Neural progenitor cell (in vitro differentiated cells): ENCODE data around the gene TDG.

Experiments
- CTCF ChIP-seq: fragments of 200-600 bp; sonication (generic); IDR thresholded peaks from 2 replicates; pipeline ENCODE4 v1.5.1; 2017; ENCODE audit warnings: antibody characterized with exemption, mild to moderate bottlenecking
- EZH2 ChIP-seq: fragments of 200-600 bp; sonication (generic); IDR thresholded peaks from 2 replicates; pipeline ENCODE4 v1.6.1; 2017; ENCODE audit warnings: antibody characterized with exemption, mild to moderate bottlenecking, moderate library complexity
- EZH2phosphoT487 ChIP-seq: fragments of 200-600 bp; sonication (generic); IDR thresholded peaks from 2 replicates; pipeline ENCODE4 v1.6.1; 2017; ENCODE audit warnings: antibody characterized with exemption

- TF ChIP-seq CTCF (no peak), EZH2phosphoT487 (no peak), EZH2 (no peak)
These were observed 9.1 kb upstream of the TDG start for GRCh38 chr12:103956509-103957027.
